ENCODE measurements around the gene RAB28.

- TF ChIP-seq EZH2phosphoT487 (IDR thresholded peaks at IDR 0.05; ENCODE audit: borderline replicate concordance, low read depth) (no peak), CHD2 (IDR thresholded peaks at IDR 0.05; ENCODE audit: low read length, partially characterized antibody) (no peak), JUND (IDR thresholded peaks at IDR 0.05) (no peak)
- TF ChIP-seq, protein P1, sequence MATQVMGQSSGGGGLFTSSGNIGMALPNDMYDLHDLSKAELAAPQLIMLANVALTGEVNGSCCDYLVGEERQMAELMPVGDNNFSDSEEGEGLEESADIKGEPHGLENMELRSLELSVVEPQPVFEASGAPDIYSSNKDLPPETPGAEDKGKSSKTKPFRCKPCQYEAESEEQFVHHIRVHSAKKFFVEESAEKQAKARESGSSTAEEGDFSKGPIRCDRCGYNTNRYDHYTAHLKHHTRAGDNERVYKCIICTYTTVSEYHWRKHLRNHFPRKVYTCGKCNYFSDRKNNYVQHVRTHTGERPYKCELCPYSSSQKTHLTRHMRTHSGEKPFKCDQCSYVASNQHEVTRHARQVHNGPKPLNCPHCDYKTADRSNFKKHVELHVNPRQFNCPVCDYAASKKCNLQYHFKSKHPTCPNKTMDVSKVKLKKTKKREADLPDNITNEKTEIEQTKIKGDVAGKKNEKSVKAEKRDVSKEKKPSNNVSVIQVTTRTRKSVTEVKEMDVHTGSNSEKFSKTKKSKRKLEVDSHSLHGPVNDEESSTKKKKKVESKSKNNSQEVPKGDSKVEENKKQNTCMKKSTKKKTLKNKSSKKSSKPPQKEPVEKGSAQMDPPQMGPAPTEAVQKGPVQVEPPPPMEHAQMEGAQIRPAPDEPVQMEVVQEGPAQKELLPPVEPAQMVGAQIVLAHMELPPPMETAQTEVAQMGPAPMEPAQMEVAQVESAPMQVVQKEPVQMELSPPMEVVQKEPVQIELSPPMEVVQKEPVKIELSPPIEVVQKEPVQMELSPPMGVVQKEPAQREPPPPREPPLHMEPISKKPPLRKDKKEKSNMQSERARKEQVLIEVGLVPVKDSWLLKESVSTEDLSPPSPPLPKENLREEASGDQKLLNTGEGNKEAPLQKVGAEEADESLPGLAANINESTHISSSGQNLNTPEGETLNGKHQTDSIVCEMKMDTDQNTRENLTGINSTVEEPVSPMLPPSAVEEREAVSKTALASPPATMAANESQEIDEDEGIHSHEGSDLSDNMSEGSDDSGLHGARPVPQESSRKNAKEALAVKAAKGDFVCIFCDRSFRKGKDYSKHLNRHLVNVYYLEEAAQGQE (IDR thresholded peaks at IDR 0.05; ENCODE audit: low read depth, low read length), result no peak
- TF ChIP-seq, protein P2, sequence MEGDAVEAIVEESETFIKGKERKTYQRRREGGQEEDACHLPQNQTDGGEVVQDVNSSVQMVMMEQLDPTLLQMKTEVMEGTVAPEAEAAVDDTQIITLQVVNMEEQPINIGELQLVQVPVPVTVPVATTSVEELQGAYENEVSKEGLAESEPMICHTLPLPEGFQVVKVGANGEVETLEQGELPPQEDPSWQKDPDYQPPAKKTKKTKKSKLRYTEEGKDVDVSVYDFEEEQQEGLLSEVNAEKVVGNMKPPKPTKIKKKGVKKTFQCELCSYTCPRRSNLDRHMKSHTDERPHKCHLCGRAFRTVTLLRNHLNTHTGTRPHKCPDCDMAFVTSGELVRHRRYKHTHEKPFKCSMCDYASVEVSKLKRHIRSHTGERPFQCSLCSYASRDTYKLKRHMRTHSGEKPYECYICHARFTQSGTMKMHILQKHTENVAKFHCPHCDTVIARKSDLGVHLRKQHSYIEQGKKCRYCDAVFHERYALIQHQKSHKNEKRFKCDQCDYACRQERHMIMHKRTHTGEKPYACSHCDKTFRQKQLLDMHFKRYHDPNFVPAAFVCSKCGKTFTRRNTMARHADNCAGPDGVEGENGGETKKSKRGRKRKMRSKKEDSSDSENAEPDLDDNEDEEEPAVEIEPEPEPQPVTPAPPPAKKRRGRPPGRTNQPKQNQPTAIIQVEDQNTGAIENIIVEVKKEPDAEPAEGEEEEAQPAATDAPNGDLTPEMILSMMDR (IDR thresholded peaks at IDR 0.05), result no peak
Observed at GRCh38 chr4:13329963-13330362, 154.2 kb downstream of the RAB28 start.

All from SK-N-SH (cell line).